ENCODE results near the gene STX8.

GRCh38 chr17:9212376-9213302 is 363.0 kb downstream of the STX8 start:
- TF ChIP-seq POLR2AphosphoS5 (IDR thresholded peaks at IDR 0.05; ENCODE audit: low read depth, low read length): no peak
- no peak for TF ChIP-seq POLR2A (IDR thresholded peaks at IDR 0.05; ENCODE audit: low read depth, low read length)

Data from GM12892 (cell line).